ENCODE measurements around the gene SASH3. TPM values are rescaled to one million over a fixed set of nuclear protein-coding genes. Genes with fewer than 3 reads are reported as not detected.

The SASH3 gene
- total and polyA plus RNA-seq, 8 donors, result 0.58 to 12.1 (median 3.5) TPM; not detected in 1

DNA sequence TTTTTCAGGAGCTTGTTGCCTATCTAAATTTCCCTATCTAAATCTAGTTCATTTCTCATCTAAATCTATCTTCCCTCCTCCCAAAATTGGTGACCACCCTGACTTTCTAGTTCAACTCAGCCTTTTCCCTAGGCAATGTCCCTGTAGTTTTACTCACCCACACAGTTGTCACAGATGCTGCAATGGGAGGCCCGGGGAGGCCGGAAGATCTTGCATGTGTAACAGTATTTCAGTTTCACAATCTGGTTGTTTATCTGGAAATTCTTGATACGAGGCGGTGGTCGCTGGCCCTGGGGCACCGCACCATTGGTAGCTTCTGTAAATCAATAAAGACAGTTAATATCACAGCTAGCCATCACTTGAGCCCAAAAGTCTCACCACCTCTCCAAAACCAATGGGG, 43.8 kb downstream of the SASH3 start:
- H3K27ac ChIP-seq, result no peak overlapping the region
- H3K4me3 ChIP-seq, result no peak overlapping the region
- TF ChIP-seq POLR2AphosphoS5 (IDR thresholded peaks at IDR 0.05), result no peak
- TF ChIP-seq CTCF (IDR thresholded peaks at IDR 0.05), result no peak
- TF ChIP-seq POLR2A (IDR thresholded peaks at IDR 0.05), result no peak
- no peak for TF ChIP-seq EP300 (IDR thresholded peaks at IDR 0.05)
- intact Hi-C loops (cut with DNase I; ENCODE audit: low total_unique reads), result no loop called here
- H3K4me1 ChIP-seq, result no peaks in the 10 kb centered on the region
- DNase-seq, result no peak
- H3K9me3 ChIP-seq, result no peaks in the 10 kb centered on the region
- 68 to 81% (median 80%) methylated on average over 6 of the region's 6 CpGs for WGBS, 5 donors
- peaks cover 0 to 40% (median 26%) of the 10 kb centered on the region in 4 donors for H3K36me3 ChIP-seq
- H3K27me3 ChIP-seq, result no peaks in the 10 kb centered on the region

- H3K27ac ChIP-seq, result no peak overlapping the region
- H3K9me3 ChIP-seq, result no peaks in the 10 kb centered on the region
- H3K27me3 ChIP-seq, result no peaks in the 10 kb centered on the region
- no peak overlapping the region for H3K4me3 ChIP-seq
- WGBS, 5 donors, result 94 to 100% (median 96%) methylated on average over 3 to 4 of the region's 4 CpGs
- intact Hi-C loops (cut with DNase I; ENCODE audit: low total_unique reads), result no loop called here
- peaks cover 0 to 46% (median 31%) of the 10 kb centered on the region in 4 donors for H3K36me3 ChIP-seq
- TF ChIP-seq EP300 (IDR thresholded peaks at IDR 0.05) (no peak), CTCF (IDR thresholded peaks at IDR 0.05) (no peak), POLR2AphosphoS5 (IDR thresholded peaks at IDR 0.05) (no peak)
- H3K4me1 ChIP-seq, result no peaks in the 10 kb centered on the region
- no peak for DNase-seq
Observed at GRCh38 chrX:129824620-129825019, 44.9 kb downstream of the SASH3 start.

DNA sequence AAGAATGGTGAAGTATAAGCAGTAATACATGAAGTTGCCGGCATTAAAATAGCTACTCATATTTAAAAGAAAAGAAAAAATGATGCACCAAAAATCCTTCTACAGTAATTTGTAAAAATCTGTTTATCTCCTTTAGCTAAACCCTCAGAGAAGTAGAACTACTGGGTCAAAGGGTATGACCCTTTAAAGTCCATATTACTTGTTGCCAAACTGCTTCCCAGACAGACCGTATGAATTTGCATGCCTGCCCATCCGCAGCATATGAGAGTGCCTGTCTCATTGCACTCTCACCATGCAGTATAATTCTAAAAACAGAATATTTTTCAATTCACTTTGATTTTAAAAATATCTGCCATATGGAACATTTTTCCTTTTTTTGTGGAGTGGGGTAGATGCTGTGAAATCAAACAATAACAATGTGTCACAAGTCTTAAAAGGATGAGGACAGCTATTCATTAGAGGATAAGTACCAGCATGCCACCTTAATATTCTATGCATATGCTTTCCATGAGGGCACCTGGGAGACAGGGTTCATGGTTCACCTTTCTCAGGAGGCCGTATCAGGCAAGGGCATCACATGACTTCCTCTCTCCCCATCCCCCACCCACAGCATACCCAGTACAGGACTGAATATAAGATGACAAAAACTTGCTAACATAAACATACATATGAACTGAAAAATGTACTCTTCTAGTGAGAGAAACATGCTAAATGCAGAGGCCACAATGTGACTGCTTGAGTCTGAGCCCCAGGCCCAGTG, 46.2 kb downstream of the SASH3 start:
- H3K4me1 ChIP-seq, result no peaks in the 10 kb centered on the region
- H3K4me3 ChIP-seq, result no peak overlapping the region
- TF ChIP-seq CTCF (IDR thresholded peaks at IDR 0.05) (no peak), POLR2AphosphoS5 (IDR thresholded peaks at IDR 0.05) (no peak), POLR2A (IDR thresholded peaks at IDR 0.05) (no peak), EP300 (IDR thresholded peaks at IDR 0.05) (no peak)
- intact Hi-C loops (cut with DNase I; ENCODE audit: low total_unique reads), result no loop called here
- H3K27me3 ChIP-seq, result no peaks in the 10 kb centered on the region
- WGBS, 5 donors, result 47 to 63% (median 60%) methylated on average over 4 of the region's 4 CpGs
- no peak overlapping the region for H3K27ac ChIP-seq
- H3K9me3 ChIP-seq, result no peaks in the 10 kb centered on the region
- peak in 1 of 2 donors; percentile 35 for DNase-seq
- H3K36me3 ChIP-seq, result peaks cover 0 to 44% (median 31%) of the 10 kb centered on the region in 4 donors

DNA sequence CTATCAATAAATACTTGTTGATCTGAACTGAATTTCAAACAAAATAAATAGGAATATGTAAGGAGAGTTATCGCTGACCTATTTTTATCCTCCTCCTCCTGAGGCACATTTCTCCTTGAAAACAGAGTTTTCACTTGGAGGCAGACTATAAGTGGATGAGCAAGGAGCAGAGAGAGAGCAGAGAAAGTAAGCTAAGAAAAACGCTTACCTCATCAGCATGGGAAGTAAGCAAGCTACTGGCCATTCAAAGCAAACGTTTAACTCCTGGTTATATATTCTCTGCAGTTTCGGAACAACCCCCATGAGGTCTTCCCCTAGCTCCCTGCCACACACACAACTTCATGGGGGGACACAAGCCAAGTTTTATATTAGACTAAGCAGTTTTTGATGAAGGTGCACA, 50.7 kb downstream of the SASH3 start:
- intact Hi-C loops (cut with DNase I; ENCODE audit: low total_unique reads), result no loop called here
- Histone ChIP-seq H3K9me3 (no peaks in the 10 kb centered on the region), H3K4me3 (no peak overlapping the region), H3K36me3 (peaks cover 0 to 22% (median 18%) of the 10 kb centered on the region in 4 donors), H3K27ac (no peak overlapping the region), H3K27me3 (no peaks in the 10 kb centered on the region), H3K4me1 (no peaks in the 10 kb centered on the region)
- no peak for DNase-seq
- TF ChIP-seq CTCF (IDR thresholded peaks at IDR 0.05) (no peak), POLR2AphosphoS5 (IDR thresholded peaks at IDR 0.05) (no peak), POLR2A (IDR thresholded peaks at IDR 0.05) (no peak)
- WGBS, 5 donors, result 58 to 71% (median 69%) methylated on average over 4 of the region's 4 CpGs

Measured in stomach (tissue), 9 donors.